ENCODE results near the gene TGFB3.
"Not testable (repeated sequence)": the region's sequence is repeated elsewhere in the genome, so short reads cannot be mapped to it uniquely, and the experiment has no call there.

Gene TGFB3

DNA sequence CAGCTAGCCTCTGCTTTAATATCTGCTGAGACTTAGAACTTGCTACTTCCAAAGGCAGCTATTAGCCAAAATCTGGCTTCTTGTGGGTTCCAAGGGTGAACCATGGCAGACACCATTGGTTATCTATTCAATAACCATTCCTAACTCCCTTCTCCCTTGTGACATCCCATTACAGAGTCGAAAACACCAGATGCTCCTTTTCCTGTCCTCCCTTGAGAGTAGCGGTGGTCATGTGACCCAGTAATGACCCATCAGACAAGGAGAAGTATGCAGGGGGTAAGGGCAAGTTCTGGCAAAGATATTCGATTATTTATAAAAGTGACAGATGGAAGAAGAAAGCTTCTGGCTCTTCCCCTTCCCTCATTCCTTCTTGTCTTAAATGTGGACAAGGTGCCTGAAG lies 20.1 kb downstream of the TGFB3 start:
- DNase-seq (ENCODE audit: extremely low read depth in 1 of 2, low read depth in 1 of 2): no peak

DNA sequence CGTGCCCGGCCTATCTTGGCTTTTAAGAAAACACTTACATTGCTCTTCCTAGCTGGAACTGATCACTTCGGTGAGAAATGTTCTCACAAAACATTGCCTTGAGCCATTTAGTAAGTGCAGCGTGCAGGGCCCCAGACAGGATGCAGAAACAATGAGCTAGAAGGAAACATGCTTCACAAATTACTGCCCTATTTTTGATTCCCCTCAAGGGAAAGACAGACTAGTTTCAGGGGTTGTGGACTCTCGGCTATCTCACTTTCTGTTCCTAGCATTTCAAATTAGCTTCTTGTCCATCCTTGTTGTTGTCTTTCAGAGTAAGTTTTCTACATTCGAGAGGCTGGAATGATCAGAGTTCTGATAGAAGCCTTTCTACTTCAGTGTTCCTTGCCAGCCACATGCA lies 21.6 kb downstream of the TGFB3 start:
- DNase-seq (ENCODE audit: extremely low read depth in 1 of 2, low read depth in 1 of 2): no peak

DNA sequence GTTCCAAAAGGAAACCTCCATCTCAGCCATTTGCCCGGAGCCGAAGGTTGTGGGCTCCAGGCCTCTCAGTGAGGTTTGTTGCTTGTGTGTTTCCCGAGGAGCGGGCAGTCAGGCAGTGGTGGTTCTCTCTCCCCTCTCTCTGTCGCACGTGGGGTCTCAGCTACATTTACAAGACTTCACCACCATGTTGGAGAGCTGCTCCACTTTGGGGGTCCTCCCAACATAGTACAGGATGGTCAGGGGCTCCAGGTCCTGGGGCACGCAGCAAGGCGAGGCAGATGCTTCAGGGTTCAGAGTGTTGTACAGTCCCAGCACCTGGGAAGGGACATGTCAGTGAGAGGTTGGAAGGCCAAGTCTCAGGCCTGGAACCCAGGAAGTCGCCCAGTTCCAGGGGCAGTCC lies 22.8 kb downstream of the TGFB3 start:
- no peak for DNase-seq (ENCODE audit: extremely low read depth in 1 of 2, low read depth in 1 of 2)

DNA sequence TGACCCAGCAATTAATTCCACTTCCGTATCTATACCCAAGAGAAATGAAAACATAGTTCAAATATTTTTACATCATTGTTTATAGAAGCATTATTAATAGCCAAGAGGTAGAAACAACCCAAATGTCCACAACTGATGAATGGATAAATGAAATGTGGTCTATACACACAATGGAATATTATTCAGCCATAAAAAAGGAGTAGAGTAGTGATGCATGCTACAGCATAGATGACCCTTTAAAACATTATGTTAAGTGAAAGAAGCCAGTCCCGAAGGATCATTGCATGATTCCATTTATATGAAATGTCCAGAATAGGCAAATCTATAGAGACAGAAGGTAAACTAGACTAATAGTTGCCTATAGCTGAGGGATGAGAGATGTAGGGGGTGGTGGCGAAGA lies 29.3 kb downstream of the TGFB3 start:
- DNase-seq (ENCODE audit: extremely low read depth in 1 of 2, low read depth in 1 of 2): no peak

DNA sequence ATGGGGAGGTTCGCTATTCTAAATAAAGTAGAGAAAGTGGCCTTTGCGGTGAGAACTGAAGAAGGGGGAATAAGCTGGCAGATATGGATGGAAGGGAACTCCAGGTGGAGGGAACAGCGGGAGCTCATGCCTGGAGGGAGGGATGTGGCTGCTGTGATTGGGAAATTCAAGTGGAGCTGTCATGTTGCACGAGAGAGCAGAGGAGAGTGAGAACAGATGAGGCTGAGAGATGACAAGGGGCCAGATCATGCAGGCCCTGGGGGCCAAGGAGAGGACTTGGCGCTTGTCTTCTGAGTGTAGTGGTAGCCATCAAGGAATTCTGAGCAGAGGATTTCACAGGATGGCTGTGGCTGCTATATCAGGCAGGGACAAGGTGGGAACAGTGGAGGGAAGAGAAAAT lies 35.0 kb downstream of the TGFB3 start:
- no peak for DNase-seq (ENCODE audit: extremely low read depth in 1 of 2, low read depth in 1 of 2)

DNA sequence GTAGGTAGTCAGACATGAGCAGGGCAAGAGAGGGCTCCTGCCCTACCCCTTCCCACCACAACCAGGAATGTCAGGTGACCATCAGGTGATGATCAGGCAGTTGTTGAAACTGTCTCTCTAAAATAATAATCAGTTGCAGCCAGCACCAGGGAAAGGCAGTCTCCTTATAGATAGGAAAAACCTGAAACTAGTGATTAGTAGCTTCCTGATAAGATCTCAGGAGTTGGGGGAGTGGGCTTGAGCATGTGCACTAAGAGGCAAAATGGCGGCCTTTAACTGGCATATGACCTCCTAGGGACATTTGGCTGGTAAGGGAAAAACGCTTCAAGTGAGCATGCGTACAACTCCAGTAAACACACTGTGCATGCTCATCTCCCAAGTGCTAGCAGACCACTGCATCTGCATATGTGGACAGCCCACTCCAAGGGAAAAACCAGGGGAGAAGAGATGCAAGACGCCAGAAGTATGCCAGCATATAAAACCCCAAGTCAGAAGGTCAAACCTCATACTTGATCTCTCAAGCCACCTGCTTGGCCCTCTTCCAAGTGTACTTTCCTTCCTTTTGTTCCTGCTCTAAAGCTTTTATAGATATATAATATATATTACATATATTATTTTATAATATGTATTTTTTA lies 37.1 kb downstream of the TGFB3 start:
- no peak for DNase-seq (ENCODE audit: extremely low read depth in 1 of 2, low read depth in 1 of 2)

DNA sequence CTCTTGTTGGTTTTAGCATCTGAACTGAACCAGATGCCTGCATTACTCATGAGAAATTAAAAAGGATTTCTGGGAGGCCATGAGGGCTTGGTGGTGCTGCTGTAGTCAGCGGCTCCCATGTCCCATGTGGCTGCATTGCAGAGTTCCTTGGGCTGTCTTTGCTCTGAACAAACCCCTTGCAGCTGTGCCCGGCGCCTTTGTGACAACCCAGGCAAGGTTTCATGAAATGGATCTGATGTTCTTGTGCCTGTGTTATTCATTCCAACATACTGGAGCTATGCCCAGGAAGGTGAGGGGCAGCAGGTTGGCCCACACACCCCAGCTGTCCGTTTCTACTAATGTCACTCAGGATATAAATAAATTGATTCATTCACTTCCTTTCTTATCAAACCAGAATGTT lies 40.8 kb downstream of the TGFB3 start:
- DNase-seq (ENCODE audit: extremely low read depth in 1 of 2, low read depth in 1 of 2): no peak

DNA sequence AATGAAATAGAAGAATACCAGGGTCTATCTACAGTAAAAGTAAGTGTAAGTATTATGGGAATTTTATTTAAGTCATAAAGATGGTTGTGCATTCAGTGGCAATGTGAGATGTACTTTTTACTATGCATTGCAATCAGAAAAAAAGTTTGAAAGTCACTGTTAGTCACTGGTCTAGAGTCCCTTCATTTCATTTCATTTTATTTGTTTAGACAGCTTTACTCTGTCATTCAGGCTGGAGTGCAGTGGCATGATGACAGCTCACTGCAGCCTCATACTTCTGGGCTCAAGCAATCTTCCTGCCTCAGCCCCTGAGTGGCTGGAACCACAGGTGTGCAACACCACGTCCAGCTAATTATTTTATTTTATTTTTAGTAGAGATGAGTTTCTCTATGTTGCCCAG lies 42.6 kb downstream of the TGFB3 start:
- DNase-seq (ENCODE audit: extremely low read depth in 1 of 2, low read depth in 1 of 2): no peak

DNA sequence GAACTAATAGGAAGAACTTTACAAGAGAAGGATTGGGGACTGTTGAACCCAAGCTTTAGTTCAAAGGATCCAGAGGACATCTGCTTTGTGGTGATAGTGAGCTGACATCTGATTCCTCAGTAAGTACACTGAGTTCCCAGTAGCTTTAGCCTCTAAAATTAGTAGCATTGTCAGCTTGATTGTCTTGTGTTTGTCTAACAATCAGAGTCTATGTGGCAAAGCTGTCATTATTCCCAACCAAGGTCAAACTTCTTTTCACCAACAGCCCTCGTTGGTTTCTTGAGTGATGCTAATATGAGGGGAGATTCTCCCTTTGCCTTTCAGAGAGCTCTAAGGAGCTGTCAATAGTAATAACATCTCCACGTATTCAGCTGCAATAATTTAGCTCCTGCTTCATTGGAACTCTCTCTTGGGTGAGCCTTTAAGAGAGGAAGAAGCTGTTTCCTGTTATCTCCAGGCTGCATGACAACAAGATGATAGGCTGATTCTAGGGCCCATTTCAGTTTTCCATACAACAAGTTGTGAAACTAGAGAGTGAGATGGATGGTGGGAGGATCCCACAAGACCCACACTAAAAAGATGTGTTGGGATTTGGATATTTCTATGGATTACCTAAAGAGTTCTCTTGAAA lies 46.7 kb downstream of the TGFB3 start:
- DNase-seq (ENCODE audit: extremely low read depth in 1 of 2, low read depth in 1 of 2): no peak

DNA sequence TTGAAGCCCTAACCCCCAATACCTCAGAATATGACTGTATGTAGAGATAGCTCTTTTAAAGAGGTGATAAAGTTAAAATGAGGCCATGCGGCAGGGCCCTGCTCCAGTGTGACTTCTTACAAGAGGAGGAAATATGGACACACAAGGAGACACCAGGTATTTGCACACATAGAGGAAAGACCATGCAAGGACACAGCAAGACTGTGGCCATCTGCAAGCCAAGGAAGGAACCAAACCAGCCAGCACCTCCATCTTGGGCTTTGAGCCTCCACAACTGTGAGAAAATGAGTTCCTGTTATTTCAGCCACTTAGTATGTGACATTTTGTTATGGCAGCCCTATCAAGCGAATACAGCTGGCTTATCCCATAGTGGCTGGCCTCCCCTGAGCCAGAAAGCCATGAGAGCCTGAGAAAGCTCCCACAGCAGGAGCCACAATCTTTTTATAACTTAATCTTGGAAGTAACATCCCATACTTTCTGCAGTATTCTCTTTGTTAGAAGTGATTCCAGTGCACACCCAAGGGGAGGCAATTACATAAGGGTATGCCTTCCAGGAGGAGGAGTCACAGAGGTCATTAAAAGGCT lies 48.0 kb downstream of the TGFB3 start:
- DNase-seq (ENCODE audit: extremely low read depth in 1 of 2, low read depth in 1 of 2): no peak

DNA sequence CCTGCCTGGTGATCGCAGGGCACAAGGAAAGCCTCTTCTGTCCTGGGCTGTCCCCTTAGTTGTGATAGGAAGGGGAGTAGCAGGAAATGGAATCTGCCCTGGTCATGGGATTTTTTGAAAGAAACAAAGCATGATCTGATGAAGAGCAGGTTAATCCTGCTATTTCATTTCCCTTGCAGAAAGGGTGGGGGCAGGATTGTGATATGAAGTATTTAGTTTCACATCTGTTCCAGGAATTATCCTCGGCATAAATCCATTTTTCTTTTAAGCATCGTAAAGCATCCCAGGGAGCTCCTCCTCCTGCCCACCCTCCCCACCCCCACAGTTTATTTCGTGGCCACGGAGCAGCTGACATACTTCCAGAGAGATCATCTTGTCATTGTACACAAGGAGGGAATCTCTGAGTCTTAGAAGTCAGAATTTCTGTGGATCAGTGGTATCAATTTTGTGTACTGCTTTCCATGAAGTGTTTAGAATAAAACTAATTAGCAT lies 53.1 kb downstream of the TGFB3 start:
- no peak for DNase-seq (ENCODE audit: extremely low read depth in 1 of 2, low read depth in 1 of 2)

DNA sequence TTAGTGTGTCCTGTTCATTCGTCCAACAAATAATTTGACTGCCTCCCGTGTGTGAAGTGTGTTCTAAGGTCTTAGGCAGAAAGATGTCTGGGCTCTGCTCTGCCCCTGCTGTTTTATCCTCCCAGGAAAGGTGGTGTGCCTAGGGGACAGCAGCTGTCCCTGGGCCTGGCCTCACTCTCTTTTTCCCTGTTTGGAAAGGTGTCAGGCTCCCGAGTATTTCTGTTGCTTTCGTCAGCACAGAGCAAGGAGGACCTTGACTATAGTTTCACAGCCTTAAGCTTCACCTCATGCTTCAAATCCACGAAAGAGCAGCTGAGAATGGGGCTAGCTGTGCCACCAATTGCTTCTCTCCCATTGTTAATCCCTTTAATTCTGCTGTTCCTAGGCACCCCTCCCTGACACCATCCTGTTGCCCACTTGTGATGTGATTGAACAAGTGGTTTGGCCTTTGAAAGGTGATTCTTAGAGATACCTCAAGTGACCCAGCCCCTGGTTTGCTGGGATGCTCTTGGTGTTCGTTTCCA lies 54.2 kb downstream of the TGFB3 start:
- no peak for DNase-seq (ENCODE audit: extremely low read depth in 1 of 2, low read depth in 1 of 2)

DNA sequence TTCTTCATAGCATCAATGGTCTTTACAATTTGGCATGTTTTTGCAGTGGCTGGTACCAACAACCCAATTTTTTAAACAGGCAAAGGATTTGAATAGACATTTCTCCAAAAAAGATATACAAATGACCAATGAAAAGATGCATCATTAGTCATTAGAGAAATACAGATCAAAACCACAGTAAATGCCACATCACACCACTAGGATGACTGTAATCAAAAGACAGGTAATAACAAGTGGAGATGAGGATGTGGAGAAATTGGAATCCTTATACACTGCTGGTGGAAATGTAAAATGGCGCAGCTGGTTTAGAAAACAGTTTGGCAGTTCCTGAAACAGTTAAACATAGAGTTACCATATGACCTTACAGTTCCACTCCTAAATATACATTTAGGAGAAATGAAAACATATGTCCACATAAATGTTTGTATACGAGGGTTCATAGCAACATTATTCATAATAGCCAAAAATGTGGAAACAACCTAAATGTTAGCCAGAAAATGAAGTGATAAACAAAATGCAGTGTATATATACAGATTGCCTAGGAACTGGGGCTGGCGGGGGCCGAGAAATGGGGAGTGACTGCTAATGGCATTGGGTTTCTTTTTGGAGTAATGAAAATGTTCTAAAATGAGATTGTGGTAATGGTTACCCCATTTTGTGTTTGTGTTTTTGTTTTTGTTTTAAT lies 55.2 kb downstream of the TGFB3 start:
- no peak for DNase-seq (ENCODE audit: extremely low read depth in 1 of 2, low read depth in 1 of 2)

DNA sequence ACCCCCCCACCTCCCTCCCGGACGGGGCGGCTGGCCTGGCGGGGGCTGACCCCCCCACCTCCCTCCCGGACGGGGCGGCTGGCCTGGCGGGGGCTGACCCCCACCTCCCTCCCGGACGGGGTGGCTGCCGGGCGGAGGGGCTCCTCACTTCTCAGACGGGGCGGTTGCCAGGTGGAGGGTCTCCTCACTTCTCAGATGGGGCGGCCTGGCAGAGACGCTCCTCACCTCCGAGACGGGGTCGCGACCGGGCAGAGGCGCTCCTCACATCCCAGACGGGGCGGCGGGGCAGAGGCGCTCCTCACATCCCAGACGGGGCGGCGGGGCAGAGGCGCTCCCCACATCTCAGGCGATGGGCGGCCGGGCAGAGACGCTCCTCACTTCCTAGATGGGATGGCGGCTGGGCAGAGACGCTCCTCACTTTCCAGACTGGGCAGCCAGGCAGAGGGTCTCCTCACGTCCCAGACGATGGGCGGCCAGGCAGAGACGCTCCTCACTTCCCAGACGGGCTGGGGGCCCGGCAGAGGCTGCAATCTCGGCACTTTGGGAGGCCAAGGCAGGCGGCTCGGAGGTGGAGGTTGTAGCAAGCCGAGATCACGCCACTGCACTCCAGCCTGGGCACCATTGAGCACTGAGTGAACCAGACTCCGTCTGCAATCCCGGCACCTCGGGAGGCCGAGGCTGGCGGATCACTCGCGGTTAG lies 56.5 kb downstream of the TGFB3 start:
- DNase-seq (ENCODE audit: extremely low read depth in 1 of 2, low read depth in 1 of 2): not testable (repeated sequence)

DNA sequence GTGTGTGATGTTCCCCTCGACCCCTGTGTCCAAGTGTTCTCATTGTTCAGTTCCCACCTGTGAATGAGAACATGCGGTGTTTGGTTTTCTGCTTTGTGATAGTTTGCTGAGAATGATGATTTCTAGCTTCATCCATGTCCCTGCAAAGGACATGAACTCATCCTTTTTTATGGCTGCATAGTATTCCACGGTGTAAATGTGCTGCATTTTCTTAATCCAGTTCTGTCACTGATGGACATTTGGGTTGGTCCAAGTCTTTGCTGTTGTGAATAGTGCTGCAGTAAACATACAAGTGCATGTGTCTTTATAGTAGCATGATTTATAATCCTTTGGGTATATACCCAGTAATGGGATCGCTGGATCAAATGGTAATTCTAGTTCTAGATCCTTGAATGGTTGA lies 61.4 kb downstream of the TGFB3 start:
- not testable (repeated sequence) for DNase-seq (ENCODE audit: extremely low read depth in 1 of 2, low read depth in 1 of 2)

DNA sequence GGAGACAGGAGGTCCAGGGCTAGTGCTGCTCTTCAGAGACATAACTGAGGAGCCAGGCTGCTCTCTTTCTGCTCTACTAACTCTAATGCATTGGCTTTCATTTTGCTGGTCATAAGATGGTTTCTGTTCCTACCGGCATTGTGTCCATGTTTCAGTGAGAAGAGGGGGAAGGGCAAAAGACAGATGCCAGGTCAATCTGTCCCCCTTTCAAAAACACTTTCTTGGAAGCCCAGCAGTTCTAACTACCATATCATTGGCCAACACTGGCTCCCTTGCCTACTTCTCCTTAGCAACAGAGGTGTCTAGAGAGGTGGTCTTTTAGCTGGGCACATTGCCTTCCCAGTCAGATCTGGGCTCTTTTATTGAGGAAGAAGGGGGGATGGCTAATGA lies 63.9 kb downstream of the TGFB3 start:
- no peak for DNase-seq (ENCODE audit: extremely low read depth in 1 of 2, low read depth in 1 of 2)

DNA sequence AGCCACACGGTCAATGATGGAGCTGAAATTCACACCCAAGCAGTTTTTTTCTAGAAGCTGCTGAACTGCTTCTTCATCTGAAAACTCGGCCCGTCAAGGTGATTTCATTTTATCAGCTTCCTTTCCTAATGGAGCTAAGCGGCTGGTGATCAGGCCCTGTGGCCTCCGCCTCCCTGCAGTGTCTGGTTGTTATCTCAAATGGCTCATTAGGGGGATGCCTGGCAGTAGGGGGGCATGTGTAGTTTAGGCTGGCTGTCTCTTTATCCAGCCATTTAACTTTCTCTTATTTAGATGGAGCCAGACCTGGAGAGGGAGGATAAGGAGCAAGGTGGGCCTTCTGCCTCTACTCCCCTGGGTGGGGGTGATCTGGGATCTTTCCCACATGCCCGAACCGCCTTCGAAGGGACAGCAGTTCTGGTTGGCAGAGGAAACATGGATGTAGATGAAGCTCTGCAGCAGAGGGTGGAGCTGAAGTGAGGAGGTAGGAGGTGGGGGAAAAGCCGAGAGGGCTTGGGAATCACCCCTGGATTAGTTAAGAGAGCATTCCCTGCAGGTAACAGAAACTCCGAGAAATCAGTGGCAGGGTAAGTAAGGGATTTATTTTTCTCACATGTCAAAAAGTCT lies 64.4 kb downstream of the TGFB3 start:
- DNase-seq (ENCODE audit: extremely low read depth in 1 of 2, low read depth in 1 of 2): no peak

DNA sequence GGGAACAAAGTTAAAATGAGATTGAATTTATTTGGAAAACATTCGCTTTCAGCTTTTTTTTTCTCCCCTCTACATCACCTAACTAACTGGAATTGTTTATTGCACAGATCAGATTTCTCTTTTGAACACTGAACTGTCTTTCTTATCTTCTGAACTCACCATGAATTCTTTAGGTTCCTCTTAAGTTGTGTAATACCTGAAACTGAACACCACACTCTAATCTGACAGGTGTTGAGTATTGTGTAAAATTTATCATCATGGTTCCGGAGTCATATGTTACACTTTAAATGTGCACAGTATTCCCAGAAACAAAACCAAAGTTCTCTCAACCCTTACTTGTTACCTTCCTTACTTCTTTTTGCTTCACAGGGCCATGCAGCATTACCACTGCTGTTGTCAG lies 66.8 kb downstream of the TGFB3 start:
- no peak for DNase-seq (ENCODE audit: extremely low read depth in 1 of 2, low read depth in 1 of 2)

DNA sequence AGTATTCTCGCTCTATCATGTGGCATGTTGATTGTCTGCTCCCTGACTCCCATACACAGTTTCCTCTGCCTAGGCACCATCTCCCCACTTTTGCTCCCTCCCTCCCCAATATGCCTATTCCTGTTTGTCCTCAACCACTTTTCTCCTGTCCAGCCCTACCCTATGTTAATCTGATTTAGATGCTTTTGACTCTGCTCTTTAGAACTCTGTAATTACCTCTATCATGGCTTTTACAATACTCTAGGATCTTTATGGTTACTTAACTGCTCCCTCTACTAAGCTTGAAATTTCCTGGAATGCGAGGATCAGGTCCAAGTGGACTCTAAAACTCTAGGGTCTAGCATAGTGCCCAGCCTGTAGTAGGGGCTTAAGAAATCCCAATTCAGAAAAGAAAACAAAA lies 68.6 kb downstream of the TGFB3 start:
- DNase-seq (ENCODE audit: extremely low read depth in 1 of 2, low read depth in 1 of 2): no peak

DNA sequence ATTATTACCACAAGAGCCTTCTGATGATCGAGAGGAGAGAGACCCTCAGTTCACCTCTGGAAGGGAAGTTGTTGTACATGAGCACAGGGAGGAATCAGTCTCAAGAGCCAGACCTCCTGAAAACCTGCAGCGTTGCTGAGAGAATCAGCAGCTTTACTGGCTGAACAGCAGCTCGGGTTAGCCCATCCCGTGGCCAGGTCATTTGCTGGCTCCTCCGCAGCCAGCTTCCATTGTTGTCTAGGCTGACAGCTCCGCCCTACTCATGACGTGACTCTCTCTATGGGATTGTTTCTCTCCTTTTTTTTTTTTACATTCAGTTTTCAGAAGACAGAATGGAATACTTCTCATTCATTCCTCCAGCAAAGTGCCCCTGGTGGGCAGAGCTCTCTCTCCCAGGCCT lies 69.9 kb downstream of the TGFB3 start:
- DNase-seq (ENCODE audit: extremely low read depth in 1 of 2, low read depth in 1 of 2): no peak

DNA sequence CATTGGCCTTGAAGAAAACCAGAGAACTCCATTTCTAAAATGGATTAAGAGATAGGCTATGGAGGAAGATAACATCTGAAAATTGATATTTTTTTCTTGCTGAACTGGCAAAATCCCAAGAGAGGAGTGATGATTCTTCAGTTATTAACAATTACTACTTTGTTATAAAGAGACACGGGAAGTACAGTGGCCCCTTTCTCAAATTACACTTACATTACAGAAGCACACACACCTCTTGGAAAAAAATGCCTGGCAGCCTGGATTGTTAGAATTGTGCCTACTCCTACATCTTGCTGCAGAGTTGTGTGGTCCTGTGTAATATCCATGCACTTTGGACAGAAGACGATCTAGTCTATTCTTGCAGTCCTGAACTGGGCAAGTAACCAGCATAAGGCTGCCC lies 71.7 kb downstream of the TGFB3 start:
- DNase-seq (ENCODE audit: extremely low read depth in 1 of 2, low read depth in 1 of 2): no peak

All from stimulated activated CD8-positive, alpha-beta memory T cell treated with anti-CD3 and anti-CD28 coated beads, Interleukin-7, amount 100 ng/mL, for 48 hours (primary cell).